NCI-H1105 (cell line): Measurements from ENCODE around the gene ACCS.

Experiments used
- DNase-seq: peaks from one replicate; lab custom pipeline; 2025; lab: John Stamatoyannopoulos, UW

Gene ACCS

GRCh38 chr11:44065841-44066731, at the start of gene ACCS:
Gene ACCS, plus strand, starts transcription at chr11:44066270. Its CDS starts 1,358 bp downstream, at chr11:44067628.
- DNase-seq, result peak; percentile 93

- DNase-seq, result no peak
These were observed 49.3 kb upstream of the ACCS start for GRCh38 chr11:44016546-44017442.

GRCh38 chr11:44017443-44018126, 48.5 kb upstream of the ACCS start:
- peak; percentile 34 for DNase-seq

GRCh38 chr11:44018127-44018521, 47.9 kb upstream of the ACCS start:
- DNase-seq, result no peak

- DNase-seq, result no peak
These were observed 47.2 kb upstream of the ACCS start for GRCh38 chr11:44018829-44019228.

- DNase-seq, result no peak
These were observed 41.1 kb upstream of the ACCS start for GRCh38 chr11:44024977-44025376.

GRCh38 chr11:44025727-44026126, 40.3 kb upstream of the ACCS start:
- no peak for DNase-seq

- DNase-seq, result no peak
These were observed 37.7 kb upstream of the ACCS start for GRCh38 chr11:44028401-44028800.

GRCh38 chr11:44028816-44029506, 37.1 kb upstream of the ACCS start:
- no peak for DNase-seq

GRCh38 chr11:44029507-44029845, 36.6 kb upstream of the ACCS start:
- DNase-seq, result no peak

- DNase-seq, result no peak
These were observed 35.8 kb upstream of the ACCS start for GRCh38 chr11:44029977-44030911.

GRCh38 chr11:44030996-44031395, 35.1 kb upstream of the ACCS start:
- no peak for DNase-seq

- no peak for DNase-seq
These were observed 34.5 kb upstream of the ACCS start for GRCh38 chr11:44031549-44031948.

- DNase-seq, result no peak
These were observed 33.6 kb upstream of the ACCS start for GRCh38 chr11:44032299-44033085.

- DNase-seq, result no peak
These were observed 32.6 kb upstream of the ACCS start for GRCh38 chr11:44033411-44033850.

- DNase-seq, result no peak
These were observed 32.2 kb upstream of the ACCS start for GRCh38 chr11:44033856-44034255.

- DNase-seq, result no peak
These were observed 31.4 kb upstream of the ACCS start for GRCh38 chr11:44034639-44035038.

- DNase-seq, result peak; percentile 3
These were observed 29.0 kb upstream of the ACCS start for GRCh38 chr11:44036811-44037657.

GRCh38 chr11:44037658-44037998, 28.4 kb upstream of the ACCS start:
- DNase-seq, result no peak
